GM18909 (cell line): ENCODE measurements around the gene BTNL8.
"Not testable (repeated sequence)": the region's sequence is repeated elsewhere in the genome, so short reads cannot be mapped to it uniquely, and the experiment has no call there.

Experiments
- ATAC-seq: cut with Tn5 transposase; IDR thresholded peaks from one replicate; pipeline ENCODE4 v1.9.1; 2021; ENCODE audit warnings: mild to moderate bottlenecking; ENCODE audit not compliant: unreplicated experiment, poor library complexity

The BTNL8 gene

GRCh38 chr5:180874804-180875582 is 24.0 kb upstream of the BTNL8 start:
- ATAC-seq = no peak

GRCh38 chr5:180875860-180876426 is 23.0 kb upstream of the BTNL8 start:
- ATAC-seq = no peak

- ATAC-seq = not testable (repeated sequence)
Measured at GRCh38 chr5:180885845-180886529, 13.0 kb upstream of the BTNL8 start.

DNA sequence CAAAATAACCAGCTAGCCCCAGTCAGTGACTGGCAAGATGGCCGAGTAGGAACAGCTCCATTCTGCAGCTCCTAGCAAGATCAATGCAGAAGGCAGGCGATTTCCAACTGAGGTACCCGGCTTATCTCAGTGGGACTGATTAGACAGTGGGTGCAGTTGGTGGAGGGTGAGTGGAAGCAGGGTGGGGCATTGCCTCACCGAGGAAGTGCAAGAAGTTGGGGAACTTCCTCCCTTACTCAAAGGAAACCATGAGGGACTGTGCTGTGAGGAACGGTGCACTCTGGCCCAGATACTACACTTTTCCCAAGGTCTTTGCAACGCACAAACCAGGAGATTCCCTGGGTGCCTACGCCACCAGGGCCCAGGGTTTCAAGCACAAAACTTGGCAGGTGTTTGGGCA is 9.6 kb upstream of the BTNL8 start:
- no peak for ATAC-seq

GRCh38 chr5:180895330-180895729 is 3.6 kb upstream of the BTNL8 start:
- not testable (repeated sequence) for ATAC-seq

- no peak for ATAC-seq
Measured at GRCh38 chr5:180900178-180900577, 1.2 kb downstream of the BTNL8 start.

GRCh38 chr5:180901319-180902009 is 2.5 kb downstream of the BTNL8 start:
- ATAC-seq = no peak

- no peak for ATAC-seq
Measured at GRCh38 chr5:180908400-180908799, 9.4 kb downstream of the BTNL8 start.

DNA sequence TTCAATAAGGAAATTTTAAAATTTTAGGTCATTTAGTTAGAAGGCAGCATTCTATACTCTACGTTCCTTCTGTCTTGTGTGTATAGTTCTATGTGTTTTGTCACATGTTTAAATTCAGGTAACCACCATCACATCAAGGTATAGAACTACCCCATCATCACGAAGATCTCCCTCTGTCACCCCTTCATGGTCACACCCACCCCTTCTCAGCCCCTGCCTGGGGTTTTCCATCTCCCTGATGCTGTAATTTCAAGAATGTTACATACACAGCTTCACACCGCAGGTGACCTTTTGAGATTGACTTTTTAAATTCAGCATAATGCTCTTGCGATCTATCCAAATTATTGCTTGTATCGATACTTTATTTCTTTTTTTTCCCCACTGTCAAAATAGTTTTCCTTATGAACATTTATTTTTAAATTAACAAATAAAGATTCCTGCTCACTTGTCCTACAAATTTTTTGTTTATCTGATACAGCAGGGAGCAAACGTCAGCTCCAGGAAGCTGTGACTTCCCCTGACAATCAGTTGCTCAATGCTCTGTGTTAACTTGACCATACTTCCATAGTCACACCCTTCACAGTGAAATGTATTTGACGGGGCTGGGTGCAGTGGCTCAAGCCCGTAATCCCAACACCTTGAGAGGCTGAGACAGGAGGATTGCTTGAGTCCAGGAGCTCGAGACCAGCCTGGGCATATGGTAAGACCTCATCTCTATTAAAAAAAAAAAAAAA is 10.2 kb downstream of the BTNL8 start:
- ATAC-seq = no peak

GRCh38 chr5:180909782-180910181 is 10.8 kb downstream of the BTNL8 start:
- ATAC-seq = no peak

- ATAC-seq = no peak
Measured at GRCh38 chr5:180910182-180910581, 11.2 kb downstream of the BTNL8 start.

DNA sequence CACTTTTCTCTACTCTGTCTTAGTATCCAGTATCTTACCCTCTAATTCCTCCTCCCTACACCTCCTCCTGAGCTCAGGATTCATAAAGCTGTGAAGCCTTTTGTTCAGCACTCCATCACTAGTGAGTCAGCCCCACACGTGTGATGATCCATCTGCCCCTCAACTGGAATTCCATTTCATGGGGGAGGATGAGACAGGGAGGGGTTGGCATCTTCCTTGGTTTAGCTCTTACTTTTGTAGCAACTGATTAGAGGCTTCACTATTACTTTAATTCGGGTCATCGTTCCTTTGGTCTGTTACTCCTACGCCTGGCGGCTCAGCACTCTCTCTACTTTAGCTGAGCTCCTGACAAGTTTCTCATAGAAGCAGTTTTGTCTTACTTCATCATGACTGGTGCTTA is 11.8 kb downstream of the BTNL8 start:
- no peak for ATAC-seq

DNA sequence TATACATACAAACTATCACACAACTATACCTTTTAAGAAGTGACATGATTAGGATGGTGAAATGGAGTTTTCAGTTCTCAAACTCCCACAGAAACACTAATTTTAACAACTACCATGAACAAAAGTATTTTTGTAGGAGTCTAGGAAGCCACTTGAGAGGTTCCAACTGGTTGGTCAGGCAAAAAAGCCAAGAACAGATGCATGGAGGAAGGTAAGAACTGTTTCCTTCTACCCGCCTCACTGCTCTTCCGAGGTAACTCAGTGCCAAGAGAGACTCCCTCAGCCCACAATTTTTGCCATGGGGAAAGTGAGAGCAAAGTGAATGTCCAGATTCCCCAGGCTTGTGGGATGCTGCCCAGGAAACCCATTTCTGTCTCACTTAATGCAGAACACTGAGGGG is 15.7 kb downstream of the BTNL8 start:
- ATAC-seq = no peak

DNA sequence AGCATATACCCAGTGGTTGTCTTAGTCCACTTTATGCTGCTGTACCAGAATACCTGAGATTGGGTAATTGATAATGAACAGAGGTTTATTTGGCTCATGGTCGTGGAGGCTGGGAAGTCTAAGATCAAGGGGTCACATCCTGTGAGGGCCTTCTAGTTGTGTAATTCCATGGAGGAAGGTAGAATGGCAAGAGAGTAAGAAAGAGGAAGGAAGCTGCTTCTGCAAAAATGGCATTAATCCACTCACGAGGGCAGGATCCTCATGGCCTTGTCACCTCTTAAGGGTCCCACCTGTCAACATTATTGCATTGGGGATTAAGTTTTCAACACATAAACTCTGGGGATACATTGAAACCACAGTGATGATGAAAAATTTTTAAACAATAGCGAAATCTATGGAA is 17.0 kb downstream of the BTNL8 start:
- ATAC-seq = no peak

DNA sequence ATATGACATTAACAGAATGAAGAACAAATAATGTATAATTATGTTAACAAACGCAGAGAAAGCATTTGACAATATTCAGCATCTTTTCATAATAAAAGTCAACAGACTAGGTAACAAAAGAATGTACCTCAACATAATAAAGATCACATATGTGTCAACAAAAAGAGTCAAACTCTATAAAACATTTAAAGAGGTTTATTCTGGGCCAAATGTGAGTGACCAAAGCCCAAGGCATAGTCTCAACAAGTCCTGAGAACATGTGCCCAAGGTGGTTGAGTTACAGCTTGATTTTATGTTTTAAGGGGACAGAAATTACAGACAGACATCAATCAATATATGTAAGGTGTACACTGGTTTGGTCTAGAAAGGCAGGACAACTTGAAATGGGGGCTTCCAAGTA is 19.4 kb downstream of the BTNL8 start:
- no peak for ATAC-seq

DNA sequence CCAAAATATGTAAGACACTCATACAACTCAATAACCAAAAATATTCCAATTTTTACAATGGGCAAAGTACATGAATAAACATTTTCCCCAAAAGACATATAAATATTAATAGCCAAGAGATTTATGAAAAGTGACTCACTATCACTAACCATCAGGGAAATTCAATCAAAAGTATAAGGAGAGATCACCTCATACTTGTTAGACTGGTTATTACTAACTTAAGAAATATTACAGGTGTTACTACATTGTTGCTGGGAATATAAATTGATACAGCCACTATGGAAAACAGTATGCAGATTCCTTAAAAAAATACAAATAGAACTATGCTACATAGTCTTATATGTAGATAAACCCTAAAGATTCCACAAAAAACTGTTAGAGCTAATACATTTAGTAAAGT is 21.8 kb downstream of the BTNL8 start:
- ATAC-seq = no peak

DNA sequence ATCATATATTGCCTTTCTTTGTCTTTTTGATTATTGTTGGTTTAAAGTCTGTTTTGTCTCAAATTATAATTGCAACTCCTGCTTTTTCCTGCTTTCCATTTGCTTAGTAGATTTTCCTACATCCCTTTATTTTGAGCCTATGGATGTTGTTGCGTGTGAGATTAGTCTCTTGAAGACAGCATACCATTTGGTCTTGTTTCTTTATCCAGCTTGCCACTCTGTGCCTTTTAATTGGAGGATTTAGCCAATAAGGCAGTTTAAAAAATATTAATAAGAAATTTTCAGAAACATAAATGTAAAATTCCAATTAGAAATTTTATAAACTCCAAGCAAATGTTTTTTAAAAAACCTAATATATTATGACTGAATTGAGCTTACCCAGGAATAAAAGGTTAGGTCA is 24.0 kb downstream of the BTNL8 start:
- ATAC-seq = no peak

DNA sequence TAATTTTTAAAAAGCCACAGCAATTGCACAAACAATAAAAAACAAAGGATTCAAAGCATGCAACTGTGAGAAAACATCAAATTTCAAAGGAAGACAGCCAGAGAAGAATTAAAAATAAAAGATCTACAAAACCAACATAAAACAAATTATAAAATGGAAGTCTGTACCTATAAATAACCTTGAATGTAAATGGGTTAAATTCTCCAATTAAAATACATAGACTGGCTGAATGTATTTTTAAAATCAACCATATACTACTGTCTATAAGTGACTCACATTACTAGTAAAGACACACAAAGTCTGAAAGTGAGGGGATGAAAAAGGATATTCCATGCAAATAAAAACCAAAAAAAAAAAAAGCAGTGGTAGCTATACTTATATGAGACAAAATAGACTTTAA is 33.7 kb downstream of the BTNL8 start:
- no peak for ATAC-seq

GRCh38 chr5:180935203-180935602 is 36.2 kb downstream of the BTNL8 start:
- ATAC-seq = no peak

GRCh38 chr5:180938294-180938693 is 39.3 kb downstream of the BTNL8 start:
- no peak for ATAC-seq
